IPS DF 4.7 (cell line): ENCODE data around the gene HSPA4.
"Not testable (repeated sequence)": the region's sequence is repeated elsewhere in the genome, so short reads cannot be mapped to it uniquely, and the experiment has no call there.

Experiments used
- DNase-seq: peaks from one replicate; pipeline ENCODE4 v3.0.0-alpha.2; 2013; ENCODE audit warnings: low spot score; ENCODE audit errors: extremely low read depth

The HSPA4 gene

DNA sequence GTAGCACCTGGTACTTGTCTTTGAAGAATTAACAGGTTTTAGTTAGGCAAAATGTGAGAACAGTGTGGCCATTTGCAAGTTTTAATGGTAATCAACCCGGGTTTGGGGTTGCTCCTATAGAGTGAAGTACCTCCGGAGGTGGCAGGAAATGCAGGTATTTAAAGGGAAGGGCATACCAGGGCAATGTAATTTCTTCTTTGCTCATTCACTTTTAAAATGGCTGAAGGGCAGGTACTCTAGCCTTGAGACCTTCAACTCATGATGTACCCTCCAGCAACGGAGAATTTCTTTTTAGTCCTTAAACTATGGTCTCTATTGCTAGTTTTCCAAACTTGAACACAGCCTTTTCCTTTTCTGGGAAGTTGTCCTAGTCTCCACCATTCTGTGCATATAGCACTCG lies 1.3 kb upstream of the HSPA4 start:
- DNase-seq = no peak

- DNase-seq = no peak
Measured at GRCh38 chr5:133051061-133051541, 712 bp upstream of the HSPA4 start.

- no peak for DNase-seq
Measured at GRCh38 chr5:133052317-133053175, 733 bp downstream of the HSPA4 start.

GRCh38 chr5:133053448-133053847 lies 1.6 kb downstream of the HSPA4 start:
- DNase-seq = no peak

DNA sequence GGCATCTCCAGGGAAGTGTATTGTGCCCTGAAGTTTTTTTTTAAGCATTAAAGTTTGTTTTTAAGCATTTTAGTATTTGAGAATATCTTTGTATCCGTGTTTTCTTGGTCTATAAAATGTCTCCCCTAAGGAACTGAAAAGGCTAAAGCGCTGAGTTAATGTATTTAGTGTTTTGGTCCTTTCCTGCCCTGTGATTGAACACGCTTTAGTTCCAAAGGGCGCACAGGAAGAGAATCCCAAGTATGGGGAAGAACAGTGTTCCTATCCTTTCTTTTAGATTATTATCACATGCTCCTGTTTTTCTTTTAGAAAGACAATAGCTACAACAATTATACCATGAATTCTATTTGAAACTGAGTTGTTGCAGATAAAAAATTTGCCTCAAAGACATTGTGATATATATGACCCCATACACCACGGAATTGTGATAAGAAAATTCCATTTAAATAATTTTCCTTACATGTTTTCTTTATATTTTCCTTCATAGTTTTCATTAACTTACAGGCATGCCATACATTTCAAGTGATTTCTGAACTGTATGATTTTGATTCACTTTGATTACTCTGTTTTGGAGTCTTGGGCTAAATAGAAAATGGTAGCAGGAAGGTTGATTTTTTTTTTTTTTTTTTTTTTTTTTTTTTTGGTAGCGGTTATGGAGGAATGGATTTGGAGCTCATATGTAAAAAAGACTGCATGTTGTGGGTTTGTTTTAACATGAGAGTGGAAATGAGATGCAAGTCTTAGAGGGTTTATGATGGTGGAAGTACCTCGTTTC lies 3.1 kb downstream of the HSPA4 start:
- DNase-seq = no peak

DNA sequence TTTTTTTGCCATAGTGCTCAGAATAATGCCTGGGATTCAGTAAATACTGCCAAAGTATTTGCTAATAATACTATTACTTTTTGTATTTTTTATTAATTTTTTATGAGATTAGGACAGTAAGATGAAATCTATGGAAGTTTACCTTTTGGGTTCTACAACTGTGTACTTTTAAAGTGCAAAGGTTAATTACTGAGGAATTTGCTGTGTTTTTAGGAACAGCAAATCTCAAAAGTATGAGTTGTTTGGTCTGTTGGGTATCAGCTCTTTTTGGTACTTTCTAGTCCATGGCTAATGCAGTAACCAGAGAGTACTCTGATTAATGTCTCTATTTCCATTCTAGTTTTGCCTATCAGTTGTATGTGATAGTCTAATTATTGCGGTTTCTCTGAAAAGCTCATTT lies 5.1 kb downstream of the HSPA4 start:
- no peak for DNase-seq

DNA sequence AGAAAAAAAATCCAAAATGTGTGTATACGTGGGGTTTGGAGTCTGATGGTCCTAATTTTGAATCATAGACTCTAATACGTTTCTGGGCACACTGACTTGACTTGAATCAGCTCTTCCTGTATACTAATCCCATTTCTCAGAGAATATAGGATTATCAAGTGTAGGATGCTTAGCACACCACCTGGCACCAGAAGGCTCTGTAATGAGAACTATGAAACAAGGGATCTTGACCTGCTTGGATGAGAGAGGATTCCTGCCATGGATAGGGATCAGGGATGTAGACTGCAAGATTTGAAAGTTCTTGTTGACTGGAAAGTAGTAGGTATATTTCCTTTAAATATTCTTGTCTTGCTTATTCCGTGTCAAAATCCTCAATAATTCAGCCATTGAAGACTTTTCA lies 7.8 kb downstream of the HSPA4 start:
- DNase-seq = no peak

- DNase-seq = no peak
Measured at GRCh38 chr5:133062276-133062675, 10.5 kb downstream of the HSPA4 start.

DNA sequence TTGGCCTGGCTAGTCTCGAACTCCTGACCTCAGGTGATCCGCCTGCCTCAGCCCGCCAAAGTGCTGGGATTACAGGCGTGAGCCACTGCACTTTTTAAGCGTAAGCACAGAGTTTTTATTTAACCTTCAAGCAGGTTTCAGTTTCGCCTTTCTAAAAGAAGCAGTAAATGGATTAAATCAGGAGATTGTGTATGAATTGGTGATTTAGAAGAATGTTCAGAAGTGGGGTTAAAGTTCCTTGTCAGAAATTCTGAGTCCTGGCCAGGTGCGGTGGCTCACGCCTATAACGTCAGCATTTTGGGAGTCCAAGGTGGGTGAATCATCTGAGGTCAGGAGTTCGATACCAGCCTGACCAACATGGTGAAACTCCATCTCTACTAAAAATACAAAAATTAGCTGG lies 12.2 kb downstream of the HSPA4 start:
- no peak for DNase-seq

DNA sequence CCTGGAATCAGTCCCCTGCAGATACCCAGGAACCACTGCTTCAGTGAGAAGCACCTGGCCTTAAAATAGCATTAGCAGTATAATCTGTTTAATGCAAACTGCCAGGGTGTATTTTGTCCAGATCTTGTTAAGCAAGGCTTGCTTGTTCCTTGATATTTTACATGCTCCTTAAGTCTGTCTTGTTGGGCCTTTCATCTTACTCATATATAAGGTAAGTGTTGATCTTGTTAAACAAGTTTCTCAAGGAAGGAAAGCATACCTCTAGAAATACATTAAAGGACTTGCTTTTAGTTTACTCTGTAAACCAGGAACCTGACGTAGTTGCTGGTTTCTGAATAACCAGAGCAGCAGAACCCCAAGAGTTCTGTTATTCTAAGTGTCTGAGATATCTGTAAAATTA lies 13.7 kb downstream of the HSPA4 start:
- DNase-seq = no peak

GRCh38 chr5:133066045-133066444 lies 14.2 kb downstream of the HSPA4 start:
- DNase-seq = no peak

GRCh38 chr5:133072021-133072420 lies 20.2 kb downstream of the HSPA4 start:
- no peak for DNase-seq

GRCh38 chr5:133075572-133076536 lies 24.0 kb downstream of the HSPA4 start:
- DNase-seq = no peak

GRCh38 chr5:133079048-133079447 lies 27.2 kb downstream of the HSPA4 start:
- DNase-seq = no peak

GRCh38 chr5:133081036-133081435 lies 29.2 kb downstream of the HSPA4 start:
- DNase-seq = no peak

DNA sequence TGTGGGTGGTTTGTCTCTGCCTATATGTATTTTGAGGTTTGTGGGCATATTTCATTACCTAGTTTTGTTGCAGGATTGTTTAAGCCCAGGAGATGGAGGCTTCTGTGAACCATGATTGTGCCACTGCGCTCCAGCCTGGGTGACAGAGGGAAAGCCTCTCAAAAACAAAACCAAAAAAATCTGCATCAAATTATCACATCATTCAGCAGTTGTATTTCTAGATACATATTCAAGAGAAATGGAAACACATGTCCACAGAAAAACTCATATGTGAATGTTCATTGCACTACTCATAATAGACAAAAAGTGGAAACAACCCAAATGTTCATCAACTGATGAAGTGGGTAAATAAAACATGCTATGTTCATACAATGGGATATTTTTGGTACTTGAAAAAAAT lies 29.9 kb downstream of the HSPA4 start:
- DNase-seq = no peak

DNA sequence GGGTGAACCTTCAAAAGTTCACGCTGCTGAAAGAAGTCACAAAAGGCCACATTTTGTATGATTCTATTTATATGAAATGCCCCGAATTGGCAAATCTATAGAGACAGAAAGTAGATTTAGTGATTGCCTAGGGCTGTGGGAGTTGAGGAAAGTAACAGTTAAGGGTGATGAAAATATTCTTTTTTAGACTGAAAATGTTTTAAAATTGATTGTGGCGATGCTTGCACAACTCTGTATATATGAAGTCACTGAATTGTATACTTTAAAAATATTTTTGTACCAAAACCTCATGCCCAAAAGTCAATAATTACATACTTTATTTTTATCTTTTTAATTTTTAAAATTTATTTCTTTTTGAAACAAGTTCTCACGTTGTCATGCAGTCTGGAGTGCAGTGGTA lies 30.3 kb downstream of the HSPA4 start:
- no peak for DNase-seq

DNA sequence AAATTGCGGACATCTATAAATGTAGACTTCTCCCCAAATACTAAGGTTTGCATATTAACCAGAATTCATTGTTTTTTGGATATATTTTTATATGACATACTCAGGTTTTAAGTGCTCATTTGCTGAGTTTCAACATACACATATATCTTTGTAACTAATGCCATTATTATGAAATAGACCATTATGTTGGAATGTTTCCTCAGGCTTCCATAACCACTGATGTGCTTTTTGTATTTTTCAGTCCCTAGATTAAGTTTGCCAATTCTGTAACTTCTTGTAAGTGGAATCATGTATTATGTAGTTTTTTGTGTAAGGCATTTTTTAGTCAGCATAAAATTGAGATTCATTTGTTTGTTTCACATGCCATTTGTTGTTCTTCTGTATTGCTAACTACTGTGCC lies 32.1 kb downstream of the HSPA4 start:
- DNase-seq = no peak

GRCh38 chr5:133085171-133085570 lies 33.4 kb downstream of the HSPA4 start:
- DNase-seq = not testable (repeated sequence)

DNA sequence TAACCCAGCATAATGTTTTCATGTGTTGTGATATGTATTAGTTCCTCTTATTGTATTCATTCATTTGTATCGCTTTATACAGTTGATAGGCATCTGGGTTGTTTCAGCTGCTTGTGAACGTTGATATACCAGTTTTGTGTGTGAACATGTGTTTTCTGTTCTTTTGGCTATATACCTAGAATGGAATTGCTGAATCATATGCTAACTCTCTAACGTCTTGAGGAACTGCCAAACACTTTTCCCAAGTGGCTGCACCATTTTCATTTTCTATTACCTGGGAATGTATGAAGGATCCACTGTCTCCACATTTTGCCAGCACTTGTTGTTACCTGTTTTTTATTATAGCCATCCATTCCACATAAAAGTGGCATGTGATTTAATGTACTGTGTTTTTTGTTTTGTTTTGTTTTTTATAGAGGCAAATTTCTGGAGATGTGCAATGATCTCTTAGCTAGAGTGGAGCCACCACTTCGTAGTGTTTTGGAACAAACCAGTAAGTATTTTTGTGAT lies 34.6 kb downstream of the HSPA4 start:
- no peak for DNase-seq

DNA sequence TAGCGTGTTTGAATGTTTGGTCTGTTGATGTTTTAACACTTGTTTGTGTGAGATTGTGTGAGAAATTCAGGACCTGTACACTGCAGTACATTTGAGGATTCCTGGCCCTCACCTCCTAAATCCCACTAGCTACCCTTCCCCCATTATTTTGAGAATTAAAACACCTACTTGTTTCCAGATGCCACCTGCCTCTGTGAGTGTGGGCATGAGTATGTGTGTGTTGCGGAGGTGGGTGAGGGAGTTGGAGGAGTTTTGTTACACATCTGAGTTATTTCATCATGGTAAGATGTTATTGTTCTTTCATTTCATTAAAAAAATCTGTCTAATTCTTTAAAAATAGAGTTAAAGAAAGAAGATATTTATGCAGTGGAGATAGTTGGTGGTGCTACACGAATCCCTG lies 36.3 kb downstream of the HSPA4 start:
- no peak for DNase-seq
